PC-3 (cell line): ENCODE results near the gene MAGIX. TPM values are rescaled to one million over a fixed set of nuclear protein-coding genes. Genes with fewer than 3 reads are reported as not detected.

ENCODE experiments used
- ATAC-seq: fragments of 200-7000 bp; cut with Tn5 transposase; 2 replicates; pipeline ENCODE4 v1.9.1; 2020; ENCODE audit warnings: mild to moderate bottlenecking, moderate library complexity
- BruUV-seq: library from RNA; stranded (reverse); fragments of 400-500 nt; replicated peaks from 2 replicates; lab custom pipeline; 2021; lab: Mats Ljungman, UMichigan
- CTCF ChIA-PET: fragments of 300-600 bp; sonication (Branson Sonifier 250); formaldehyde crosslinking; loops from one replicate; lab custom pipeline; 2022; ENCODE audit warnings: antibody characterized with exemption; lab: Charles Lee
- POLR2A ChIA-PET: fragments of 300-600 bp; sonication (Branson Sonifier 250); formaldehyde crosslinking; loops from one replicate; lab custom pipeline; 2022; ENCODE audit warnings: antibody characterized with exemption; ENCODE audit not compliant: unreplicated experiment; lab: Charles Lee
- DNase-seq: peaks from one replicate; pipeline ENCODE4 v3.0.0-alpha.2; 2015
- H2AFZ ChIP-seq: fragments of 300-600 bp; sonication (generic); 2 replicates; pipeline ENCODE4 v1.6.0; 2016; ENCODE audit warnings: antibody characterized with exemption, low read length
- H3F3A ChIP-seq: fragments of 300-600 bp; sonication (generic); one replicate; pipeline ENCODE4 v1.6.0; 2017; ENCODE audit warnings: antibody characterized with exemption, low read length, control low read depth, mild to moderate bottlenecking; ENCODE audit not compliant: unreplicated experiment
- H3K27ac ChIP-seq: fragments of 300-600 bp; sonication (generic); 2 replicates; pipeline ENCODE4 v1.5.1; 2016; ENCODE audit warnings: mild to moderate bottlenecking, low read length
- H3K27me3 ChIP-seq: fragments of 300-600 bp; sonication (generic); 2 replicates; pipeline ENCODE4 v1.6.1; 2016; ENCODE audit warnings: low read length, mixed read lengths
- H3K36me3 ChIP-seq: fragments of 300-600 bp; sonication (generic); 2 replicates; pipeline ENCODE4 v1.6.1; 2016; ENCODE audit warnings: low read depth, mixed run types, low read length, mixed read lengths
- H3K4me1 ChIP-seq: fragments of 300-600 bp; sonication (generic); 2 replicates; pipeline ENCODE4 v1.5.1; 2016; ENCODE audit warnings: low read length; ENCODE audit not compliant: insufficient read depth
- H3K4me2 ChIP-seq: fragments of 300-600 bp; sonication (generic); 2 replicates; pipeline ENCODE4 v1.6.0; 2016; ENCODE audit warnings: low read length
- H3K4me3 ChIP-seq: fragments of 300-600 bp; sonication (generic); 2 replicates; pipeline ENCODE4 v1.5.1; 2016; ENCODE audit warnings: mild to moderate bottlenecking, low read length, mixed read lengths
- H3K79me2 ChIP-seq: fragments of 300-600 bp; sonication (generic); 2 replicates; pipeline ENCODE4 v1.6.1; 2017; ENCODE audit warnings: low read length, mixed read lengths
- H3K9ac ChIP-seq: fragments of 300-600 bp; sonication (generic); 2 replicates; pipeline ENCODE4 v1.6.0; 2016; ENCODE audit warnings: mild to moderate bottlenecking, low read length
- H3K9me2 ChIP-seq: fragments of 300-600 bp; sonication (generic); replicated peaks from 2 replicates; pipeline ENCODE4 v1.6.1; 2016; ENCODE audit warnings: mixed run types, low read length, mixed read lengths
- H3K9me3 ChIP-seq: fragments of 300-600 bp; sonication (generic); 2 replicates; pipeline ENCODE4 v1.6.1; 2016; ENCODE audit warnings: low read length, mixed read lengths
- H4K20me1 ChIP-seq: fragments of 300-600 bp; sonication (generic); 2 replicates; pipeline ENCODE4 v1.6.1; 2016; ENCODE audit warnings: low read length, mixed read lengths
- CTCF ChIP-seq: fragments of 300-600 bp; sonication (generic); conservative IDR thresholded peaks from 2 replicates; pipeline ENCODE4 v1.5.1; 2017; ENCODE audit warnings: antibody characterized with exemption, low read depth, mild to moderate bottlenecking, low read length
- EZH2 ChIP-seq: fragments of 300-600 bp; sonication (generic); IDR thresholded peaks from one replicate; pipeline ENCODE4 v1.6.1; 2017; ENCODE audit warnings: antibody characterized with exemption, mild to moderate bottlenecking, low read length; ENCODE audit not compliant: unreplicated experiment
- EZH2phosphoT487 ChIP-seq: fragments of 300-600 bp; sonication (generic); IDR thresholded peaks from 2 replicates; pipeline ENCODE4 v1.6.1; 2018; ENCODE audit warnings: mild to moderate bottlenecking, antibody characterized with exemption, low read length, borderline replicate concordance
- intact Hi-C: fragments of 100-400 bp; cut with micrococcal nuclease; formaldehyde crosslinking; loops from 2 replicates; pipeline ENCODE4 v1.9.0; 2023
- total RNA-seq: library from RNA; depleted of rRNA; stranded (reverse); fragments of >200 nt; gene quantifications from 2 replicates; pipeline ENCODE4 v1.2.3, GENCODE V29; 2014

MAGIX gene
- total RNA-seq, 1 experiment from 2014 or later = 12.5 TPM

DNA sequence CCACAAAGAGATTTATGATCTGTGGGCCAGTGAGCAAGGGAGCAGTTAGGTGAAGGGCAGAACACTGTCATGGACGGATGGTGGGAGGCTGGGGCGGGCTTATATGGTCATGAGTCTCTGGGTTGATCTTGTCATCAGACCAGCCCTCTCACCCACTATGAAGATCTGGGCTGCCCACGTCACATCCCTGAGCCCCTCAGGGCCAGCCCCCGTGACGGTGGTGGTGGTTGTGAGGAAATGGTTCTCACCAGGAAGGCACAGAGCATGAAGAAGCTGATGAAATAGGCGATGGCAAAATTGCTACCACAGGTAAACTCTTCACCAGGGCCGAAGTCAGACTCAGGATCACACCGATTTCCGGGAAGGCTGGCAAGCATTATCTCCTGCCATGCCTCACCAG, 48.5 kb downstream of the MAGIX start:
- BruUV-seq = no TSS peak
- H3K9me2 ChIP-seq = no peaks in the 10 kb centered on the region
- H3K27ac ChIP-seq = no peak overlapping the region
- no peak for ATAC-seq
- TF ChIP-seq EZH2 (no peak), CTCF (no peak)
- ChIA-PET CTCF (no interaction called here), POLR2A (no interaction called here)
- H4K20me1 ChIP-seq = no peaks in the 10 kb centered on the region
- H3F3A ChIP-seq = no peaks in the 10 kb centered on the region
- no peak overlapping the region for H3K4me3 ChIP-seq
- H3K4me1 ChIP-seq = no peaks in the 10 kb centered on the region
- DNase-seq = no peak
- no peaks in the 10 kb centered on the region for H3K36me3 ChIP-seq
- H2AFZ ChIP-seq = no peak overlapping the region
- intact Hi-C loops = no loop called here
- H3K9me3 ChIP-seq = no peaks in the 10 kb centered on the region
- no peaks in the 10 kb centered on the region for H3K27me3 ChIP-seq
- H3K79me2 ChIP-seq = no peaks in the 10 kb centered on the region
- no peak overlapping the region for H3K4me2 ChIP-seq
- no peak overlapping the region for H3K9ac ChIP-seq

GRCh38 chrX:49212209-49212608, 49.7 kb downstream of the MAGIX start:
- no peak for DNase-seq
- Histone ChIP-seq H3K79me2 (no peaks in the 10 kb centered on the region), H3K9me3 (no peaks in the 10 kb centered on the region), H3F3A (no peaks in the 10 kb centered on the region), H3K9me2 (no peaks in the 10 kb centered on the region), H3K9ac (no peak overlapping the region), H3K27ac (no peak overlapping the region), H3K36me3 (no peaks in the 10 kb centered on the region), H3K4me1 (no peaks in the 10 kb centered on the region), H3K27me3 (no peaks in the 10 kb centered on the region), H3K4me2 (no peak overlapping the region), H4K20me1 (no peaks in the 10 kb centered on the region), H2AFZ (no peak overlapping the region), H3K4me3 (no peak overlapping the region)
- no peak for TF ChIP-seq EZH2
- no peak for TF ChIP-seq EZH2phosphoT487
- no peak for TF ChIP-seq CTCF
- intact Hi-C loops = no loop called here
- BruUV-seq = no TSS peak
- CTCF ChIA-PET = no interaction called here
- POLR2A ChIA-PET = no interaction called here
- no peak for ATAC-seq

- Histone ChIP-seq H3K4me3 (no peak overlapping the region), H4K20me1 (no peaks in the 10 kb centered on the region), H3K4me2 (no peak overlapping the region), H3K27ac (no peak overlapping the region), H3K4me1 (no peaks in the 10 kb centered on the region), H3K9me3 (no peaks in the 10 kb centered on the region), H2AFZ (no peak overlapping the region), H3F3A (no peaks in the 10 kb centered on the region), H3K9ac (no peak overlapping the region), H3K79me2 (no peaks in the 10 kb centered on the region), H3K36me3 (no peaks in the 10 kb centered on the region), H3K9me2 (no peaks in the 10 kb centered on the region), H3K27me3 (no peaks in the 10 kb centered on the region)
- no peak for DNase-seq
- ChIA-PET CTCF (no interaction called here), POLR2A (no interaction called here)
- no TSS peak for BruUV-seq
- no peak for ATAC-seq
- intact Hi-C loops = no loop called here
- no peak for TF ChIP-seq CTCF
- TF ChIP-seq EZH2phosphoT487 = no peak
- no peak for TF ChIP-seq EZH2
Observed at GRCh38 chrX:49212861-49213260, 50.3 kb downstream of the MAGIX start.
